Ishikawa (cell line): Measurements from ENCODE around the gene PCDH9.

Experiments
- CEBPB ChIP-seq: IDR thresholded peaks from 2 replicates; pipeline ENCODE4 v1.6.1; 2012
- EP300 ChIP-seq: IDR thresholded peaks from 2 replicates; pipeline ENCODE4 v1.6.1; 2012; ENCODE audit warnings: borderline replicate concordance
- FOXM1 ChIP-seq: IDR thresholded peaks from 2 replicates; pipeline ENCODE4 v1.6.1; 2012; ENCODE audit warnings: low read depth, borderline replicate concordance
- MAX ChIP-seq: IDR thresholded peaks from 2 replicates; pipeline ENCODE4 v1.6.1; 2012
- NFIC ChIP-seq: IDR thresholded peaks from 2 replicates; pipeline ENCODE4 v1.6.1; 2012
- RAD21 ChIP-seq: IDR thresholded peaks from 2 replicates; pipeline ENCODE4 v1.6.1; 2012; ENCODE audit warnings: low read depth
- REST ChIP-seq: IDR thresholded peaks from 2 replicates; pipeline ENCODE4 v1.6.1; 2012; ENCODE audit warnings: low read depth, mild to moderate bottlenecking
- TAF1 ChIP-seq: IDR thresholded peaks from 2 replicates; pipeline ENCODE4 v1.6.1; 2012; ENCODE audit warnings: low read depth, mild to moderate bottlenecking
- YY1 ChIP-seq: IDR thresholded peaks from 2 replicates; pipeline ENCODE4 v1.6.1; 2012; ENCODE audit warnings: low read depth

DNA sequence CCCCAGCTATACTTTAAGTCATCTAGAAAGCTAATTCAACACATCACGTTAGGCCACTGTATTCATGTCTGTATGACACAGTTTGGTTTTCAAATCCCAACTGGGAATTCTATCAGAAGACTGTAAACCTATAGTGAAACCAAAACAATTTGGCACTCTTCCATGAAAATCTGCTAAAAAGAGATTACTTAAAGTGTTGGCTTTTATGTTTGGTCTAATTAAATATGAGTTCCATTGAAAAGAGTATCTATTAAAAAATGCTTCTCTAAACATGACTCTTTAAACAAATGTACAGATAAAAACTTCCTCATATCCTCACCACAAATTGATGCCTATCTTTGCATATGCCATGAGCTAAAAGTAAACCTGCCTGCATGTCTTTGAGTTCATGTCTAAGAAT is 25.4 kb downstream of the PCDH9 start:
- TF ChIP-seq RAD21 (no peak), REST (no peak), FOXM1 (no peak), MAX (no peak), CEBPB (no peak), YY1 (no peak), NFIC (no peak), EP300 (no peak), TAF1 (no peak)
